GM10266 (cell line): ENCODE measurements around the gene UTP11.

Source experiments
- DNase-seq: peaks from one replicate; pipeline ENCODE4 v3.0.0; 2012; ENCODE audit errors: extremely low spot score
- TF ChIP-seq, protein P1 (sequence below): IDR thresholded peaks from 2 replicates; pipeline ENCODE4 v1.5.1; 2012; ENCODE audit warnings: mild to moderate bottlenecking, low read depth; ENCODE audit not compliant: control insufficient read depth, insufficient read depth; ENCODE audit errors: missing control alignments

UTP11 gene

GRCh38 chr1:38072858-38073257, 60.3 kb downstream of the UTP11 start:
- DNase-seq, result no peak
- TF ChIP-seq, protein P1, sequence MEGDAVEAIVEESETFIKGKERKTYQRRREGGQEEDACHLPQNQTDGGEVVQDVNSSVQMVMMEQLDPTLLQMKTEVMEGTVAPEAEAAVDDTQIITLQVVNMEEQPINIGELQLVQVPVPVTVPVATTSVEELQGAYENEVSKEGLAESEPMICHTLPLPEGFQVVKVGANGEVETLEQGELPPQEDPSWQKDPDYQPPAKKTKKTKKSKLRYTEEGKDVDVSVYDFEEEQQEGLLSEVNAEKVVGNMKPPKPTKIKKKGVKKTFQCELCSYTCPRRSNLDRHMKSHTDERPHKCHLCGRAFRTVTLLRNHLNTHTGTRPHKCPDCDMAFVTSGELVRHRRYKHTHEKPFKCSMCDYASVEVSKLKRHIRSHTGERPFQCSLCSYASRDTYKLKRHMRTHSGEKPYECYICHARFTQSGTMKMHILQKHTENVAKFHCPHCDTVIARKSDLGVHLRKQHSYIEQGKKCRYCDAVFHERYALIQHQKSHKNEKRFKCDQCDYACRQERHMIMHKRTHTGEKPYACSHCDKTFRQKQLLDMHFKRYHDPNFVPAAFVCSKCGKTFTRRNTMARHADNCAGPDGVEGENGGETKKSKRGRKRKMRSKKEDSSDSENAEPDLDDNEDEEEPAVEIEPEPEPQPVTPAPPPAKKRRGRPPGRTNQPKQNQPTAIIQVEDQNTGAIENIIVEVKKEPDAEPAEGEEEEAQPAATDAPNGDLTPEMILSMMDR, result no peak

- DNase-seq, result no peak
- TF ChIP-seq, protein P1, result no peak
These were observed 61.2 kb downstream of the UTP11 start for GRCh38 chr1:38073534-38074301.

GRCh38 chr1:38074302-38074677, 61.8 kb downstream of the UTP11 start:
- TF ChIP-seq, protein P1, result no peak
- DNase-seq, result no peak
